Measurements from ENCODE around the gene RBM23. TPM values are rescaled to one million over a fixed set of nuclear protein-coding genes. Genes with fewer than 3 reads are reported as not detected.
A peak's percentile ranks its signal among the peaks of the same experiment; 100 is the strongest.

RBM23 gene
- polyA plus RNA-seq, 1 donor from 2014 or later, result 83.7 TPM

- no peaks in the 10 kb centered on the region for H3K27me3 ChIP-seq (ENCODE audit: insufficient read depth, low read depth, low read length)
- no peak overlapping the region for H3K9ac ChIP-seq (ENCODE audit: low read length)
- H3K9me3 ChIP-seq (ENCODE audit: low read length), result no peaks in the 10 kb centered on the region
- peaks cover 11% of the 10 kb centered on the region for H3K79me2 ChIP-seq (replicated peaks; ENCODE audit: insufficient read depth, low read length)
- H4K20me1 ChIP-seq (ENCODE audit: insufficient read depth), result no peaks in the 10 kb centered on the region
- no peaks in the 10 kb centered on the region for H3K36me3 ChIP-seq (ENCODE audit: insufficient read depth, low read length)
- TF ChIP-seq EZH2 (IDR thresholded peaks at IDR 0.05; ENCODE audit: borderline replicate concordance, insufficient read depth, low read length, poor library complexity, severe bottlenecking) (no peak), SMC3 (conservative IDR thresholded peaks at IDR 0.05; ENCODE audit: poor library complexity) (no peak), MXI1 (conservative IDR thresholded peaks at IDR 0.05; ENCODE audit: poor library complexity, severe bottlenecking) (no peak), RAD21 (conservative IDR thresholded peaks at IDR 0.05) (no peak)
- no peak overlapping the region for H3K27ac ChIP-seq (ENCODE audit: low read length)
- no peak overlapping the region for H2AFZ ChIP-seq (ENCODE audit: low read depth, low read length)
- H3F3A ChIP-seq (ENCODE audit: insufficient read depth, low read length, poor library complexity, severe bottlenecking), result no peaks in the 10 kb centered on the region
- no peak overlapping the region for H3K4me2 ChIP-seq (ENCODE audit: low read length)
- no peaks in the 10 kb centered on the region for H3K9me2 ChIP-seq (ENCODE audit: insufficient read depth, low read length)
- no peak overlapping the region for H3K4me3 ChIP-seq (ENCODE audit: low read length)
Measured at GRCh38 chr14:22922294-22922693, 3.3 kb upstream of the RBM23 start.

GRCh38 chr14:22920697-22921096 lies 1.7 kb upstream of the RBM23 start:
- H3K4me2 ChIP-seq (ENCODE audit: low read length), result no peak overlapping the region
- no peak overlapping the region for H2AFZ ChIP-seq (ENCODE audit: low read depth, low read length)
- H3K27me3 ChIP-seq (ENCODE audit: insufficient read depth, low read depth, low read length), result no peaks in the 10 kb centered on the region
- no peak overlapping the region for H3K4me3 ChIP-seq (ENCODE audit: low read length)
- no peak overlapping the region for H3K9ac ChIP-seq (ENCODE audit: low read length)
- no peaks in the 10 kb centered on the region for H3K9me3 ChIP-seq (ENCODE audit: low read length)
- H3K9me2 ChIP-seq (ENCODE audit: insufficient read depth, low read length), result no peaks in the 10 kb centered on the region
- no peak overlapping the region for H3K27ac ChIP-seq (ENCODE audit: low read length)
- H3F3A ChIP-seq (ENCODE audit: insufficient read depth, low read length, poor library complexity, severe bottlenecking), result no peaks in the 10 kb centered on the region
- no peaks in the 10 kb centered on the region for H3K36me3 ChIP-seq (ENCODE audit: insufficient read depth, low read length)
- peaks cover 25% of the 10 kb centered on the region for H3K79me2 ChIP-seq (replicated peaks; ENCODE audit: insufficient read depth, low read length)
- TF ChIP-seq EZH2 (IDR thresholded peaks at IDR 0.05; ENCODE audit: borderline replicate concordance, insufficient read depth, low read length, poor library complexity, severe bottlenecking) (no peak), MXI1 (conservative IDR thresholded peaks at IDR 0.05; ENCODE audit: poor library complexity, severe bottlenecking) (no peak)
- H4K20me1 ChIP-seq (ENCODE audit: insufficient read depth), result no peaks in the 10 kb centered on the region

DNA sequence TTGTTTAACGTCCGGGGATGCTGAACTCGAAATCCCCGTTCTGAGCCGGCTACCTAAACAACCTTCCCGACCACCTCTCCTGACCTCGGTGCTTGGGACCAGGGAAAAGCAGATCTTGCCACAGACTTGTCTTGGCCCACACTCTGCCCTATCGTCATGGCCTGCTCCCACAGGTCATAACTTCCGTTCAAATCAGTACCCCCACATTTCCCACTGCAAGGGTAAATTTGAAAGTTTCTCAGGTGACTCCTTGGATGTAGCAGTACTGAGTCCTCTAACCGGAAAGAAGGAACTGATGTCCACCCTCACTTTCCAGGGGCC lies 612 bp upstream of the RBM23 start:
- no peaks in the 10 kb centered on the region for H3K9me3 ChIP-seq (ENCODE audit: low read length)
- H2AFZ ChIP-seq (ENCODE audit: low read depth, low read length), result peak overlapping the region; percentile 29
- peak overlapping the region; percentile 69 for H3K9ac ChIP-seq (ENCODE audit: low read length)

More for the DNA sequence above, 612 bp upstream of the RBM23 start:
- H3K9me2 ChIP-seq (ENCODE audit: insufficient read depth, low read length), result no peaks in the 10 kb centered on the region
- peaks cover 33% of the 10 kb centered on the region for H3K79me2 ChIP-seq (replicated peaks; ENCODE audit: insufficient read depth, low read length)
- H3F3A ChIP-seq (ENCODE audit: insufficient read depth, low read length, poor library complexity, severe bottlenecking), result no peaks in the 10 kb centered on the region
- H4K20me1 ChIP-seq (ENCODE audit: insufficient read depth), result no peaks in the 10 kb centered on the region
- peak overlapping the region; percentile 86 for H3K4me3 ChIP-seq (ENCODE audit: low read length)
- H3K4me2 ChIP-seq (ENCODE audit: low read length), result no peak overlapping the region
- no peaks in the 10 kb centered on the region for H3K36me3 ChIP-seq (ENCODE audit: insufficient read depth, low read length)
- TF ChIP-seq, protein P1, sequence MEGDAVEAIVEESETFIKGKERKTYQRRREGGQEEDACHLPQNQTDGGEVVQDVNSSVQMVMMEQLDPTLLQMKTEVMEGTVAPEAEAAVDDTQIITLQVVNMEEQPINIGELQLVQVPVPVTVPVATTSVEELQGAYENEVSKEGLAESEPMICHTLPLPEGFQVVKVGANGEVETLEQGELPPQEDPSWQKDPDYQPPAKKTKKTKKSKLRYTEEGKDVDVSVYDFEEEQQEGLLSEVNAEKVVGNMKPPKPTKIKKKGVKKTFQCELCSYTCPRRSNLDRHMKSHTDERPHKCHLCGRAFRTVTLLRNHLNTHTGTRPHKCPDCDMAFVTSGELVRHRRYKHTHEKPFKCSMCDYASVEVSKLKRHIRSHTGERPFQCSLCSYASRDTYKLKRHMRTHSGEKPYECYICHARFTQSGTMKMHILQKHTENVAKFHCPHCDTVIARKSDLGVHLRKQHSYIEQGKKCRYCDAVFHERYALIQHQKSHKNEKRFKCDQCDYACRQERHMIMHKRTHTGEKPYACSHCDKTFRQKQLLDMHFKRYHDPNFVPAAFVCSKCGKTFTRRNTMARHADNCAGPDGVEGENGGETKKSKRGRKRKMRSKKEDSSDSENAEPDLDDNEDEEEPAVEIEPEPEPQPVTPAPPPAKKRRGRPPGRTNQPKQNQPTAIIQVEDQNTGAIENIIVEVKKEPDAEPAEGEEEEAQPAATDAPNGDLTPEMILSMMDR (IDR thresholded peaks at IDR 0.05; ENCODE audit: poor library complexity, severe bottlenecking), result no peak
- peak; percentile 47 for TF ChIP-seq REST (IDR thresholded peaks at IDR 0.05; ENCODE audit: borderline replicate concordance)
- H3K27me3 ChIP-seq (ENCODE audit: insufficient read depth, low read depth, low read length), result no peaks in the 10 kb centered on the region
- H3K27ac ChIP-seq (ENCODE audit: low read length), result peak overlapping the region; percentile 93
